Measurements from ENCODE around the gene DCHS1. TPM values are rescaled to one million over a fixed set of nuclear protein-coding genes. Genes with fewer than 3 reads are reported as not detected.

DCHS1 gene
- total RNA-seq, 4 donors from 2014 or later = 12.6 to 27.8 (median 20.1) TPM

DNA sequence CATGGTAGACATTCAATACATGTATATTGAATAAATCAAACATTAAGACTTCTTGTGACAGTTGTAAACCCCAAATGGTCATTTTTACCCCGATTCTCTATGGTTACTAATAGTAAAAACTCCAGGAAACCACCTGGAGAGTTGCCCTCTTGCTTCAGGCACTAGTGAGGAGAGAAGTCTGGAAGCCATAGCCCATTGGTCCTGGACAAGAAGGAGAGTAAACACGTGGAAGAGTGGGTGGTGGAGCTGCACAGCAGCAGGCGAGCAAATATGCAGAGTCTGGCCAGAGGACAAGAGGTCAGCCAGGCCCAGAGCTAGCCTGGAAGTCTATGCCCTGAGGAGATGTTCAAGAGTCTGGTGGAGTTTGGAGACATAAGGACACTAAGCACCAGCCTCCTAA lies 17.7 kb downstream of the DCHS1 start:
- TF ChIP-seq, protein P1, sequence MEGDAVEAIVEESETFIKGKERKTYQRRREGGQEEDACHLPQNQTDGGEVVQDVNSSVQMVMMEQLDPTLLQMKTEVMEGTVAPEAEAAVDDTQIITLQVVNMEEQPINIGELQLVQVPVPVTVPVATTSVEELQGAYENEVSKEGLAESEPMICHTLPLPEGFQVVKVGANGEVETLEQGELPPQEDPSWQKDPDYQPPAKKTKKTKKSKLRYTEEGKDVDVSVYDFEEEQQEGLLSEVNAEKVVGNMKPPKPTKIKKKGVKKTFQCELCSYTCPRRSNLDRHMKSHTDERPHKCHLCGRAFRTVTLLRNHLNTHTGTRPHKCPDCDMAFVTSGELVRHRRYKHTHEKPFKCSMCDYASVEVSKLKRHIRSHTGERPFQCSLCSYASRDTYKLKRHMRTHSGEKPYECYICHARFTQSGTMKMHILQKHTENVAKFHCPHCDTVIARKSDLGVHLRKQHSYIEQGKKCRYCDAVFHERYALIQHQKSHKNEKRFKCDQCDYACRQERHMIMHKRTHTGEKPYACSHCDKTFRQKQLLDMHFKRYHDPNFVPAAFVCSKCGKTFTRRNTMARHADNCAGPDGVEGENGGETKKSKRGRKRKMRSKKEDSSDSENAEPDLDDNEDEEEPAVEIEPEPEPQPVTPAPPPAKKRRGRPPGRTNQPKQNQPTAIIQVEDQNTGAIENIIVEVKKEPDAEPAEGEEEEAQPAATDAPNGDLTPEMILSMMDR (IDR thresholded peaks at IDR 0.05) = no peak
- TF ChIP-seq EP300 (IDR thresholded peaks at IDR 0.05) = peak in 1 of 2 donors; percentile 22
- WGBS, 2 donors = 25 to 29% methylated on average over 3 of the region's 3 CpGs
- Histone ChIP-seq H3K4me3 (no peak overlapping the region), H3K36me3 (peaks cover 0 to 9% (median 0%) of the 10 kb centered on the region in 3 donors), H3K4me1 (peaks cover 0 to 65% (median 36%) of the 10 kb centered on the region in 4 donors), H3K9me3 (no peaks in the 10 kb centered on the region), H3K27me3 (no peaks in the 10 kb centered on the region), H3K27ac (no peak overlapping the region)
- DNase-seq (ENCODE audit: low spot score in 2 of 2) = no peak

DNA sequence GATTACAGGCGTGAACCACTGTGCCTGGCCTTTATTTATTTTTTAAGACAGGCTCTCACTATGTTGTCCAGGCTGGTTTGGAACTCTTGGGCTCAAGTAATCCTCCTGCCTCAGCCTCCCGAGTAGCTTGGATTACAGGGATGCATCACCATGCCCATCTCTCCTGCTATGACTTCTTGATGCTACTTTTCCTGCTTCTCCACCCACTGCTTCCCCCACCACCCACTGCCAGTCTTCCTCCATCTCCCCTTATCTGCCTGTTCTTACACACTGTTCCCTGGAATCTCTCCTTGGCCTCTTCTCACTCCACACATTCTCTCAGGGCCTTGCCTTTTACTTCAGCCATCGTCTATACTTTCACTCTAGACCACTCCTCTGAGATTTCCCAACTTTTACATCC lies 19.1 kb downstream of the DCHS1 start:
- peaks cover 0 to 2% of the 10 kb centered on the region in 2 donors for H3K27me3 ChIP-seq
- no peak overlapping the region for H3K4me3 ChIP-seq
- peaks cover 0 to 65% (median 36%) of the 10 kb centered on the region in 4 donors for H3K4me1 ChIP-seq
- TF ChIP-seq EP300 (IDR thresholded peaks at IDR 0.05) = no peak
- TF ChIP-seq POLR2A (IDR thresholded peaks at IDR 0.05) = no peak
- TF ChIP-seq, protein P1 (IDR thresholded peaks at IDR 0.05) = no peak
- peaks cover 0 to 23% (median 0%) of the 10 kb centered on the region in 3 donors for H3K36me3 ChIP-seq
- peak overlapping the region in 2 of 4 donors; percentile 26 to 67 for H3K27ac ChIP-seq
- H3K9me3 ChIP-seq = no peaks in the 10 kb centered on the region
- WGBS, 2 donors = 89 to 94% methylated on average over 3 of the region's 3 CpGs
- no peak for DNase-seq (ENCODE audit: low spot score in 2 of 2)

DNA sequence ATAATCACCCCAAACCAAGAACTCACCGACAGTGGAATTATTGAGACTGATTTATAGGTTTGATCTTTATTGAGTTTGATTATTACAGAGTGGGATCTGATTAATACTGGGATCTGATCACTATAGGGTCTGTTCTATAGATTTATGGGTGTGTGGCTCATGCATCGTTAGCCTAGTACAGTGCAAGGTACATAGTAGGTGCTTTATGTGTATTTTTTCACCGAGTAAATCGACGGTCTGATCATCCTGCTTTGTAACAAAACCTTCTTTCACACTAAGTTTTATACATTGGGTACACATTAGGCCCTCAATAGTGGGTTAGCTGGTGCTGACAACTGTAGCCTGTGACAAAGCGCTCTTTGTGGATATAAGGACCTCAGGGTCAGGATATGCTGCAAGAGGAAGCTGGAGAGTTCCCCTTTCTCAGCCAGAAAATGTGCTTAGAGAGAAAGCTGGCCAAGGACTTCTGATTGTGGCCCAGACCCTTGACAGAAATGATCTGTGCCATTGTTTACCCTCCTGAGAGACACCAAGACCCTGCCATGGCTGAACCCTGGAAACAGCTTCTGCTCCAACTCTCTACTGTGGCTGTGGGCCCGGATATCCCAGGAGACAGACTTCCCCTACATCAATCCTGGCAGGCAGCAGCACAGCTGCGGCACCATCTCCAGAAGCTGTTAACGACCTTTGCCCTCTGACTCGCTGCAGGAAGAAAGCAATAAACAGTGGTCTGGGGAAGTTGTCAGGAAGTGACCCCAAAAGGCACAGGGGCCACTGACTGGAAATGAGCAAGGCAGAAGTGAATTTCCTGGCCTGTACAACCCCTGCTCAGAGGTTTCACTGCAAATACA lies 20.3 kb downstream of the DCHS1 start:
- TF ChIP-seq, protein P1 (IDR thresholded peaks at IDR 0.05) = no peak
- TF ChIP-seq POLR2A (IDR thresholded peaks at IDR 0.05) (no peak), EP300 (IDR thresholded peaks at IDR 0.05) (peak; percentile 28 to 70)
- Histone ChIP-seq H3K4me3 (no peak overlapping the region), H3K4me1 (peaks cover 0 to 69% (median 36%) of the 10 kb centered on the region in 4 donors), H3K9me3 (no peaks in the 10 kb centered on the region), H3K27me3 (peaks cover 0 to 13% of the 10 kb centered on the region in 2 donors), H3K36me3 (peaks cover 0 to 27% (median 0%) of the 10 kb centered on the region in 3 donors), H3K27ac (peak overlapping the region in 3 of 4 donors; percentile 26 to 67 (median 38))
- 17 to 20% methylated on average over 10 of the region's 10 CpGs for WGBS, 2 donors
- peak in 1 of 2 donors; percentile 33 for DNase-seq (ENCODE audit: low spot score in 2 of 2)

DNA sequence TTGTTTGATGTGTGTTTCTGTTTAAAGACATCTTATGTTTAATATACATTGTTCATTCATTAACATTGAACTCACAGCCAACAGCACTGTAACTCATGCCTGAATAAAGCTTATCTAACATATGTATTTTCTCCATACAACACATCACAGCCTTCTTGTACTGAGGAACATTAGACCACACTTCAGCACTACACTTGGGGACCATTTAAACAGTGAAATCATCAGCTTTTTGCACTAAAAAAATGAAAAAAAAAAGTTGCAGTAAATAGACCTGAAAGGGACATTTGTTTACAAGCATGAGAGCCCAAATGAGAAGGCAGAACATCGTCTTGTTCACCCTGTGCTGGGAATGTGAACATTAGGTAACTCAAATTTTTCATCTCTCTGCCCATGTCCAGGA lies 21.1 kb downstream of the DCHS1 start:
- DNase-seq (ENCODE audit: low spot score in 2 of 2) = no peak
- H3K36me3 ChIP-seq = peaks cover 0 to 35% (median 0%) of the 10 kb centered on the region in 3 donors
- H3K27ac ChIP-seq = peak overlapping the region in 2 of 4 donors; percentile 26 to 67
- H3K9me3 ChIP-seq = no peaks in the 10 kb centered on the region
- H3K4me3 ChIP-seq = no peak overlapping the region
- no peak for TF ChIP-seq EP300 (IDR thresholded peaks at IDR 0.05)
- no peak for TF ChIP-seq POLR2A (IDR thresholded peaks at IDR 0.05)
- TF ChIP-seq, protein P1 (IDR thresholded peaks at IDR 0.05) = no peak
- 46 to 56% methylated on average over 1 of the region's 1 CpG for WGBS, 2 donors
- H3K4me1 ChIP-seq = peaks cover 0 to 65% (median 36%) of the 10 kb centered on the region in 4 donors
- peaks cover 0 to 13% of the 10 kb centered on the region in 2 donors for H3K27me3 ChIP-seq

Measured in tibial nerve (tissue), 4 donors.